ENCODE measurements around the gene NANOGP8.
A peak's percentile ranks its signal among the peaks of the same experiment; 100 is the strongest.
"Not testable (repeated sequence)": the region's sequence is repeated elsewhere in the genome, so short reads cannot be mapped to it uniquely, and the experiment has no call there.

The NANOGP8 gene

GRCh38 chr15:35092846-35093245 lies 7.8 kb upstream of the NANOGP8 start:
- no peak for DNase-seq (ENCODE audit: low spot score)

DNA sequence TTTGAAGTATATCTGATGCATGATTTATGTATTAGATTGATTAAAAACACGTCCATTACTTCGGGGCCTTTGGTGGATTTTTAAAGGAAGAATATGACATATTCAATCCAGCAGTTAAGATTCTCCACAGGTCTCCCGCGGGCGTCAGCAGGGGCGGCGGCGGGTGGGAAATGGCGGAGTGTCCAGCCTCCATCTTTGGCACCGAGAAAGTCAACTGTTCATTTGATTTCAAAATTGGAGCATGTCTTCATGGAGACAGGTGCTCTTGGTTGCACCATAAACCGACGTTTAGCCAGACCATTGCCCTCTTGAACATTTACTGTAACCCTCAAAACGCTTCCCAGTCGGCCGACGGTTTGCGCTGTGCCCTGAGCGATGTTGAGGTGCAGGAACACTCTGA lies 7.2 kb upstream of the NANOGP8 start:
- no peak for DNase-seq (ENCODE audit: low spot score)

DNA sequence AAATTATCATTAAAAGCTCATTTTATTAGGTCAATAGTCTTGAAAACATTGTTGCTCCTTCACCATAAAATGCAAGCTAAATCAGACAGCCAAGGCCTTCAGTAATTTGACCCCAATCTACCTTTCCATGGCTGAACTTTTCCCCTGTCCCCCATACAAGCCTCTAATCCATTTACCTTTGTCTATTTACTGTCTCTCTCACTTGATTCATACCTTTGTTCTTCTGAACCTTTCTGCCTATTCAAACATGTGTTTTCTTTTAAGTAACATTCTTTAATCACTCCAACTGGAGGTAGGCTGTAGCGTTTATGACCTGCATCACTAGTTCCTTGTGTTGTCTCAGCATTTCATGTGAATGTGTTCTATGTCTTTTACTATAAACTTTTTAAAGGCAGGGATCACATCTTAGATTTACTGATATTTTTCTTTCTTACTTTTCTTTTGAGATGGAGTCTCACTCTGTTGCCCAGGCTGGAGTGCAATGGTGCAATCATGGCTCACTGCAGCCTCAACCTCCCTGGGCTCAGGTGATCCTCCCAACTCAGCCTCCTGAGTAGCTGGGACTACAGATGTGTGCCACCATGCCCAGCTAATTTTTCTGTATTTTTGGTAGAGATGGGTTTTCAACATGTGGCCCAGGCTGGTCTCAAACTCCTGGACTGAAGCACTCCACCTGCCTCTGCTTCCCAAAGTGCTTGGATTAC lies 5.2 kb upstream of the NANOGP8 start:
- no peak for DNase-seq (ENCODE audit: low spot score)

DNA sequence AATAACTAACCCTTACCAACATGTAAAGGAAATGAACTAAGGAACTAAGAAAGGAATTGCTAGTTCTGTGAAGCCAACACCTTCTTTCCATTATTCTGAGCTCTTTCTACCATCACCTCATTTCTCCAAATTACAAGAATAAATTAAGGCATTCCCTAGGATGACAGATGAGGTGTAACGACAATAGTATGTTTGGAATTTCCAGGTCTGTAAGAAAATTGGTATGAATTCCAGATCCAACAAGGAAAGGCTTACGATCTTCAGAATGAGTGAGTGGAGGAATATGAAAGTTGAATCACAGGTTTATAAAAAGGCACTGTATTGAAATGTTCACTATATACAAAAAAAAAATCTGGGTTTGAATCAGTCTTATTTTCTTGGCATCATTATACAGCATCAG lies 4.5 kb upstream of the NANOGP8 start:
- DNase-seq (ENCODE audit: low spot score) = no peak

GRCh38 chr15:35088329-35088728 lies 3.2 kb upstream of the NANOGP8 start:
- no peak for DNase-seq (ENCODE audit: low spot score)

- DNase-seq (ENCODE audit: low spot score) = no peak
Measured at GRCh38 chr15:35087759-35088158, 2.7 kb upstream of the NANOGP8 start.

DNA sequence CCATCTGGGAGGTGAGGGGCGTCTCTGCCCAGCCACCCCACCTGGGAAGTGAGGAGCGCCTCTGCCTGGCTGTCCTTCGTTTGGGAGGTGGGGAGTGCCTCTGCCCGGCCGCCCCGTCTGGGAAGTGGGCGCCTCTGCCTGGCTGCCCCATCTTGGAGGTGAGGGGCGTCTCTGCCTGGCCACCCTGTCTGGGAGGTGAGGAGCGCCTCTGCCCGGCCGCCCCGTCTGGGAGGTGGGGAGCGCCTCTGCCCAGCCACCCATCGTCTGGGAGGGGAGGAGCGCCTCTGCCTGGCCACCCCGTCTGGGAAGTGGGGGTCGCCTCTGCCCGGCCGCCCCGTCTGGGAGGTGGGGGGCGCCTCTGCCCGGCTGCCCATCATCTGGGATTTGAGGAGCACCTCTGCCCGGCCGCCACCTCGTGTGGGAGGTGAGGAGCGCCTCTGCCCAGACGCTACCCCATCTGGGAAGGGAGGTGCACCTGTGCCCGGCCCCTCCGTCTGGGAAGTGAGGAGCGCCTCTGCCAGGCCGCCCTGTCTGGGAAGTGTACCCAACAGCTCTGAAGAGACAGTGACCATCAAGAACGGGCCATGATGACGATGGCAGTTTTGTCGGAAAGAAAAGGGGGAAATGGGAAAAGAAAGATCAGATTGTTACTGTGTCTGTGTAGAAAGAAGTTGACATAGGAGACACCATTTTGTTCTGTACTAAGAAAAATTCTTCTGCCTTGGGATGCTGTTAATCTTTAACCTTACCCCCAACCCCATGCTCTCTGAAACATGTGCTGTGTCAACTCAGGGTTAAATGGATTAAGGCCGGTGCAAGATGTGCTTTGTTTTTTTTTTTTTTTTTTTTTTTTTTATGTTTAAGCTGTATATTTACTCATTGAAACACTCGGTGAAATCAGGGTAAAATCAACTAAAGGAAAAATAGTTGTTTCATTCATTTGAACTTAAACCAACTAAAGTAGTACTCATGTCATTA lies 2.4 kb downstream of the NANOGP8 start:
- not testable (repeated sequence) for DNase-seq (ENCODE audit: low spot score)

- DNase-seq (ENCODE audit: low spot score) = not testable (repeated sequence)
Measured at GRCh38 chr15:35081626-35082365, 3.3 kb downstream of the NANOGP8 start.

- no peak for DNase-seq (ENCODE audit: low spot score)
Measured at GRCh38 chr15:35080226-35080625, 4.9 kb downstream of the NANOGP8 start.

GRCh38 chr15:35078221-35078915 lies 6.7 kb downstream of the NANOGP8 start:
- DNase-seq (ENCODE audit: low spot score) = peak; percentile 44

- DNase-seq (ENCODE audit: low spot score) = no peak
Measured at GRCh38 chr15:35071106-35071505, 14.0 kb downstream of the NANOGP8 start.

GRCh38 chr15:35068846-35069475 lies 16.1 kb downstream of the NANOGP8 start:
- no peak for DNase-seq (ENCODE audit: low spot score)

- no peak for DNase-seq (ENCODE audit: low spot score)
Measured at GRCh38 chr15:35067496-35068347, 17.4 kb downstream of the NANOGP8 start.

DNA sequence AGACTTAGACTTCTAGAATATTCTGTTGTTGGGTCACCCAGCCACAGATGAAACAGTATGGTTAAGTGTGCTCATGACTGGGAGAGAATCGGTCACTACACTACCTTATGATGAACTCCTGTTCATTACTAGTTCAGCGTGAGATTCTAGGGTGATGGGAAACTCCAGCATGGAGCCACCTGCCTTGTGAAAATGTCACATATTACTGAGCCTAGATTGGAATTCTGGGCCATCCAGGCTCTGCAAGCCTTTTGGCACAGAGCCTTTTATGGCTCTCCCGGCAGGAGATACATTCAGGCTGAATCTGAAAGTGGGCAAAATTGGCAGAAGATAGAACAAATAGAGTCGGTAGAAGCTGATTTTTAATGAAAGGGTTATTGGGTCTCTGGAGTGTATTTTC lies 19.0 kb downstream of the NANOGP8 start:
- no peak for DNase-seq (ENCODE audit: low spot score)

GRCh38 chr15:35064576-35065190 lies 20.4 kb downstream of the NANOGP8 start:
- DNase-seq (ENCODE audit: low spot score) = no peak

GRCh38 chr15:35062738-35063099 lies 22.4 kb downstream of the NANOGP8 start:
- DNase-seq (ENCODE audit: low spot score) = no peak

DNA sequence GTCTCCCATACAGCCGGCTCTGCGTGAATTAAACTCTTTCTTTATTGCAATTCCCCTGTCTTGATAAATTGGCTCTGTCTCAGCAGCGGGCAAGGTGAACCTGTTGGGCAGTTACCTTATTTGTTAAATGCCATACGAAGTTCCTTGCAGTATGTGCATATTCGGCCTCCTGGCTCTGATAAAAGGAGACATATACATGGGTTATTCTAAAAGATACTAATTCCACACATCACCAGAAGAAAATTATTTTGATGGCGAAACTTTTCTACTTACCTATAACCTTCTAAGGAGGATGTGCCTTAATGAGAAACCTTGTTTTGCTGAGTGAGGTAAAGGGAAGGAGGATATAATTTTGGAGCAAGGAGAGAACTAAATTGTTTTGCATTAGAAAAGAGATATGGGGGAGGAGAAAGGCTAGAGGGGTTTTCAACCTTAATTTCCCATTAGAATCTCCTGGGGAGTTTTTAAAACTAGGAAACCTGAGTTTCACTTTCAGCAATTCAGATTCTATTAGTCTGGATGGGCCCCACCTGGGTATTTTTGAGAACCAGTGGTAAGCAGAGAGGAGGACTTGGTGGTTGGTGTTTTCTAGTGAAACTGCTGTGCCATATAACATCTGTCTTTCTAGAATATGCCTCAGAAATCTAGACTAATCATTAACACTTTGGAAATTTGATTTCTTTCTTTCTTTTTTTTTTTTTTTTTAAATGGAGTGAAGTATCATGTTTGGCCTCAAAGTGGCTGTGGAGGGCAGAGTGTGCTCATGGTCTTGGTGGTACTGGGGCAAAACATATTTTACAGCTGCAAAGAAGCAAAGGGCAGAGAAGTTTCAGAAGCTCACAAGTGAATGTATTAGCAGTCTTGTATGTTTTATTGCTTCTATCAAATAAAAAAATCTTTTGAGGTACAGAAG lies 23.0 kb downstream of the NANOGP8 start:
- DNase-seq (ENCODE audit: low spot score) = no peak

- no peak for DNase-seq (ENCODE audit: low spot score)
Measured at GRCh38 chr15:35061161-35061824, 23.8 kb downstream of the NANOGP8 start.

Data from CD4-positive, alpha-beta T cell treated with Interleukin-2 at 100 ng/mL for 4 hours (primary cell).